Stimulated activated CD4-positive, alpha-beta T cell treated with anti-CD3 and anti-CD28 coated beads, Interleukin-15, amount 100 ng/mL, for 1 hour (primary cell): Measurements from ENCODE around the gene TRNT1.

ENCODE experiments used
- DNase-seq, 2 donors: peaks; one replicate each; pipeline ENCODE4 v3.0.0-alpha.2; 2020; ENCODE audit warnings: low read depth in 1 of 2, low spot score in 1 of 2

TRNT1 gene

DNA sequence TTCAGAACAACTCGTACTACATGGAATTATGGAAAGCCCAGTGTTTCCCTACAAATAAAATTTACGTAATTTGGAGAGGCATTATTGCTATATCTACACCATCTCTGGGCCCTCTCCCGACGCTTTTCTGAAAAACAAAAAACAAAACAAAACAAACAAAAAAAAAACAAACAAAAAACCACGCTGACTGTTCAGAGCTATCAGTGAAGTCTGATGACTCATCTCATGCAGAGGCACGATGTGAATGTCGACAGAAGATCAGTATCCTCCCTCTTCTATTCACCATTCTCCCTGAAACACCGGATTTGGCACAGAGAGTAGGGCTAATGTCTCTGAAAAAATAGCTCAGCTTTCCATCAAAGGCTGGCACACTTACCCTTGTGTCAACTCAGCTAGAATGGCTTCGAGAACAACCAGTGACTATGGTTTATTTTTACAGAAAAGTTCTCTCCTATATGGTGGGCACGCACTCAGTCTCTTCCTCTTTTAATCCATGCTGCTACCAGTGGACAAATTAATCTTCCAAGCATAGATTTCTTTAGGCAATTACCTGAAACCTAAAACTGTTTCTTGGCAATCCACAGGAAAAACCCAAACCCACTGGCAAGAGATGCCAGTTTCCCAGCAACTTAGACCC is 51.2 kb downstream of the TRNT1 start:
- DNase-seq: no peak

DNA sequence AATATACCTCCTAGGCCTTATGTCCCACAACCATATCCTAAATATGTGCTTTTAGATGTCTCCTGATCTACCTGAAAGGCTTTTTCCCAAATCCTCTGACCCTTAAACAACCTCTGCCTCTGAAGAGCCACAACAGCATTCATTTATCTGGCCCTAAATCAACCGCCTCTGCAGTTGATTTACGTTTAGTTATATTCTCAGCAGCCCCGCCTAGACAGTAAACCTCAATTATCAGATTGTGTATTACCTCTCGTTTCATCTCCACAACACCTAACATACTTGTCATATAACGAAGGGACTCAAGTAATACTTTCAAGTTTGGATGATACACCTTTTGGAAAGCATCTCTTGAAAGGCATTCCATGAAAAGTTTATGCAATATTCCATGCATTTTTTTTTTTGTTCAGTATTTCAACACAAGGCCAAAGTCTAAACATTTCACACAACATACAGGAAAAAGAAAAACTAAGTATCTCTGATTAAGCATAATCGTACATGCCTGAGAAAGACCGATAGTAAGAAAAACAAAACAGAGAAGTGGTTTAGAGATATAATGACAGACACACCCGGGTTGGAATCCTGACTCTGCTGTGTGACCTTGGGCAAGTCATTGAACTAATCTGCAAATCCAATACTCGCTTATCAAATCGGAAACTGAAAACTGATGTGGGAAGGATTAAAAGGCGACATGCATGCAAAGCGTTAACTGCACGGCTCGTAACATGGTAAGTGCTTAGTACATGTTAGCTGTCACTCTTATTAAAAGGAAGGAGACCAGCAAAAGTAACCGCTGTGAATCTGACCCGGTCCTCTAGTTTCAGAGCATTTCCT is 52.0 kb downstream of the TRNT1 start:
- DNase-seq: no peak

DNA sequence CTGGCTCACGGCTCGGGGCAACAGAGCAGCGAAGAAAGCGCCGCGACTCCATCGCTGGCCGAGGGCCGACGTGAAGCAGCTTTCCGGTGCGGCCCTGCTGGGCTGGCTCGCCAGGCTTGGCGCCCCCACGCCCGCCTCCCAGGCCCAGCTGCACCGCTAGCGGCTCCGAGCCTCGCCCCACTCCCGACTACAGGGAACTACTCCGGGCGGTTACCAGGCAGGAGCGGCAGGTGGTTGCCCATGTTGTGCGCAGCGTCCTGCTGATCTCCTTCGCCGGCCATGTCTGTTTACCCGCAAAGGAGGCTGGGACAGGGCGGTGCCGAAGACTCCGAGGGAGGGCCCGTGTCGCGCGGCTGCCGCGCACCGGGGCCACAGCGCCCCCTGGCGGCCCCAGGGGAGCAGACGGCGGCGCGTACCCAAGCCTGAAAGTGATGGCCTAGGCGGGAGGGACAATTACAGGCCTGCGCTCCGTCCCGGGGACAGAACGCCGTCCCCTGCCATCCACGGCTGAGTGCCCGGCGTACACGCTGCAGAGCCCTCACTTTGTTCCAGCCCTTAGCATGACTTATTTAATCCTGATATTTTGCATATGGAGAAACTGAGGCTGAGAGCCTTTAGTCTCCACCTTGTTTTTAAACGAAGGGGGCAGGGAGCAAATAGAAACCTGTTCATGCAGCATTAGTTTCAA is 52.8 kb downstream of the TRNT1 start, which contains the start of gene CRBN:
TSS of gene CRBN (minus strand) at position 285 of the 688 bp plus-strand sequence. CDS start at position 281, 4 bp downstream.
- peak; percentile 78 to 83 for DNase-seq

DNA sequence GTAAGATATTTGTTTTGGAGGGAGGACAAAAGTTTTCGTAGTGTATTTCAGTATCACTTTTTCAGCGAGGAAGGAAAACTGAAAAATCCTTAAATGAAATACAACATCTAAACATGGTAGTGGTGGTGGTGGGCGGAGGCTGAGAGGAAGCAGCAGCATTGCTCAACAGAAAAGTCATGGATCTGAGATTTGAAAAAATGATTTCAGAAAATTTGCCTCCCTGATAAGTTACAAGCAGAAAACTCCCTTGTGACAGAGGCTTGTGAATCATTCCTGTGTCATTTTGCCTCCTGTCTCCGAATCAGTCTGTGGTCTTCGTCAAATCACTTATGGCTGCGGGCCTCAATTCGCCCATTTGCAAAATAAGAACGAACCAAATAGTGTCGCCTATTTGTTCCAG is 53.7 kb downstream of the TRNT1 start:
- DNase-seq: no peak

DNA sequence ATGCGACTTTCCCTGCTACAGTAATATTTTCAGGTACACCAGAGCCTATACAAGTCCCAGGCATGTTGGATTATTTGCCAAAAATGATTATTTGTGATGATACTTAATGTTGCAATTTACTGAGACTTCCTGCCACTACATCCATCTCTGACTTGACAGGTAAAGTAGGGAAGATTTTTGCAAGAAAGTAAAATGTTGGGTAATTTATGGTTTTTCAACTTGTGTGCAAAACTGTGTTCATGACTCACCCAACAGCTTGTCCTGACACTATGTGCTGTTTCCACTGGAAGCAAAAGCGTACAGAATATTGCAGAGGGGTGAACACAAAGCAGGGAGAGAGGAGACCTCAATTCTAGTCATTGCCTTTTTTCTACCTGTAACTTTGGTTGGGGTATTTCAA is 58.1 kb downstream of the TRNT1 start:
- DNase-seq: no peak

DNA sequence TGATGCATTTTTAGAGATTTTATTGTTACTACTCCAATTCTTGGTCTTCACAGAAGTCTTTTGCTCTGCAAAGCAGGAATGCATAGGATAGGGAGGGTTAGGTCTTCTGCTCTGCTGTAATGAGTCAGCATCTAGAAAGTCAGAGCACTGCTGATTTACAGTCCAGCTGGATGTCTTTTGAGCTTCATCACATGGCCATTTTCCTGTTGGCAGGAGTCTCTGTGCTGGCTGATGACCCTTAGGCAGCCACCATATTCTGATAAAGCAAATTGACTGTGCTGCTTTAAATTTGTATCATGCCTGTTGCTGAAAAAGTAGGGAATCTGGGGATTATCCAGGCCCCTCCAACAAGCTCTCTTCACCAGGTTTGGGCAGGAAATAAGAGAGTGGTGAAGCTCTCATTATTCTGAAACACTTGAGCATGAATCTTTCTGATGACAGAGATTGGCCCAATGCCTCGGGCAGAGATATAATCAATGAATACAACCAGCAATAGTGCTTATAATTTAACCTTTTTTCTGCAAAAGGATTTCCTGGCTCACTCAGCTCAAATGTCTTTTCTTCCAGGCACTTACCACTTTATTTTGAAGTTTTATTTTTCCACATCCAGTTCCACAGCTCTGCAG is 62.5 kb downstream of the TRNT1 start:
- DNase-seq: no peak

DNA sequence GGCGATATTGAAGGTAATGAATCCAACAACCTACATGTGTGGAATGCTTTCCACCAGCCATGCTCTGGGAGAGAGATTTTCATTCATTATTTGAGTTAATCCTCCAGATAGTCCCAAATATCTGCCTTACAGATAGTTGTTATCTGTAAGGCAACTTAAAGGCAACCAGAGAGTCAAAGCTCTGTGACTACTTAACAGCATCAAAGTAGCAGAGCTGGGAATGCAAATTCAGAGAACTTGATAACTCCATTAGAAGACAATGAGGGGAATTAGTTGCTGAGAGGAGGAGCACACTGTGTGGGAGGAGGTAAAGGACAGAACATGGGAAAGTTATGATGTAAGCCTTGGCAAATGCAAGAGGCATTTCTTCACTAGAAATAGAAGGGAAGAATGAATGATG is 63.2 kb downstream of the TRNT1 start:
- DNase-seq: no peak

DNA sequence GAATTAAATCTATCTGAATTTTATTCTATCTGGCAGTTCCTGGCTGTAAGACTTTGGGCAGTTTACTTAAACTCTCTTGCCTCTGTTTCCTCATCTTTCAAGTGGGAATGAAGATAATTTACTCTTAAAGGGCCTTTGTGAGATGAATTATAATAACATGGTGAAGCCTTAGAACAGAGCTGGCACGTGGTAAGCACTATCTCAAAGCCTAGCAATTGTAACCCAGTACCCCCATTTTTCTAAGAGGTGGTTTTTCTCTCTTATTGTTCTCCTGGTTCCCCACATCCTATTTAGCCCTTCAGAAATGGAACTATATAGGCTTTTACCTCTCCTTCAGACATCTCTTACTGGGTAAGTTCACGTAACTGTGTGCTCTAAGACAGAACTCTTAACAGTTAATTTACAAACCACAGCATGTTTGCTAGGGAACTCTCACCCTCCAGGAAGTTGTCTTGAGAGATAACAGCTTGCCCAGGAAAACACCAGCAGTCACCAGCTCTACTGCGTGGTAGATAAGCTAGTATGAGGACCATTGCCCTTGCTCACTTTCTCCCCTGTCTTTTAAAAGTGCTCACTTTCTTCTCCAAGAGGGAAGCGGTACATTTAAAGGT is 65.0 kb downstream of the TRNT1 start:
- DNase-seq: no peak

DNA sequence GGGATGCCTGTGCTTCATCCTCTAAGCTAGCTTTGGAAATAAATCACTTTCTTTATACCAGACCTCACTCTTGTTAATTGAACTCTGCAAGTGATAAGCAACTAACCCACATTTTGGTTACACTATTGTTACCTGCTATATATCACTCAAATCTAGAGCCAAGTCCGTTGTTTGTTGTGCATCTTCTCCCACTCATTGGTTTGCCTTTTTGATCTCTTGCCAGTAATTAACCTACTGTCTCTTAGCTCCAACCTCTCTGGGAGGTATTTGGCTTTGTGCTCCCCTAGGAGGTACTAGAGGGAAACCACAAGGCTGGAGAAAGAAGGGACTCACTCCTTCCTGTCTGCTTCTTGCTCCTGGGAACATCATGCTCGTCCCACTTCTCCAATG is 65.5 kb downstream of the TRNT1 start:
- DNase-seq: no peak

DNA sequence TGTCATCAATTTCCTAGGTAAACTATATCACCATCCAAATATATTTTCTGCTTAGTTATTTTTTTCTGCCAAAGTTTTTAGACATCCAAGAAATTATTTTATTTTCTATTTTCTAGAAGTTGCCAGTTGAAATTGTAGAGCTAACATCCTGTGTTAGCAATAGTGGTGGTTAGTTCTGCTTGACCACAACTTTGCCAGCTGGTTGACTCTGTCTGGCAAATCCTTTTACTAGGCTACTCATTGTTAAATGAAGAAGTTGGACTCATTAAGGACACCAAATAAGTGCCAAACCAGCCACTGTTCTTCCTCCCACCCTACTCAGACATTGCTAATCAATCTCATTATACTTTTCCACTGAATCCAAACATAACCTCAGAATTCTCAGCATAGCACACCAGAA is 68.1 kb downstream of the TRNT1 start:
- no peak for DNase-seq

DNA sequence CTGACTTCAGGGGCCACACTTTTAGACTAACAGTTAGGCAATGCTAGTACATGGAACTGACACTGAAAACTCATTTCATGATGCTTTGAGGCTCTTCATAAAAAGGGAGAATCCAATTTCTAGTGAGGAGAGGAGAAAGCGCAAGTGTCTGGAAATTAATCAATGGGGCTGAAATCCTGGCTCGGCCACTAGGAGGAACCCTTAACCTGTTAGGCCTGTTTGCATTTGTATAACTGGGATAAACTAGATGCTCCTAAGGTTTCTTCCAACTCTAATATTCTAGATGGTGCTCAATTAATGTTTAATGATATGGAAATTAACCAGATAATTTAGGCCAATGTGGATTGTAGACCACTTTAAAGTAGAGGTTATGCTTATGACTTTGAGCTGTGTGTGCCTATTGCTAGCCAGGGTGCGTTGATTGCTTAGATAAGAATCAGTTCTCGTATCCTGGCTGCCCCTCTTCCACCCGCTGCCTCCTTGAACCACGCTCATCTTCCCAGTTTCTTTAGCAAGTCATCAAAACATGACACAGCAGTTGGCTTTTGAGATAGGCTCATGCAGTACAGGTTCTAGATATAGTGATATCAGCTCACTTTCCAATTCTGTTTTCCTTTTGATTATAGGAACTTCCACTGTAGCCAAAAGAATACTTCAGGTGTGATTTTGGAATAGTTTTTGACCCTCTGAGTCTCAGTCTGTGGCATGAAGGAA is 69.6 kb downstream of the TRNT1 start:
- DNase-seq: no peak
